Gastroesophageal sphincter (tissue), 4 donors: ENCODE data around the gene AUTS2. TPM values are rescaled to one million over a fixed set of nuclear protein-coding genes. Genes with fewer than 3 reads are reported as not detected.

Experiments
- ATAC-seq: fragments of 150-250 bp; one replicate; pipeline ENCODE4 v1.9.1; 2016; ENCODE audit warnings: mild to moderate bottlenecking, moderate library complexity
- H3K27ac ChIP-seq, 4 donors: fragments of 200-600 bp; sonication (generic) in 3 of 4; 1 replicate in 3 of 4; 2 replicates in 1 of 4; pipeline ENCODE4 v1.5.1; 2016 to 2019
- H3K27me3 ChIP-seq: fragments of 200-600 bp; sonication (generic); one replicate; pipeline ENCODE4 v1.5.1; 2019
- H3K36me3 ChIP-seq, 2 donors: fragments of 200-600 bp; sonication (generic); one replicate each; pipeline ENCODE4 v1.5.1; 2019; ENCODE audit warnings: control low read depth in 1 of 2
- H3K4me1 ChIP-seq, 3 donors: fragments of 200-600 bp; sonication (generic); 1 replicate in 2 of 3; 2 replicates in 1 of 3; pipeline ENCODE4 v1.5.1; 2016 to 2019; ENCODE audit warnings: control low read depth in 2 of 3
- H3K4me3 ChIP-seq, 2 donors: fragments of 200-600 bp; sonication (generic); one replicate each; pipeline ENCODE4 v1.5.1; 2019; ENCODE audit warnings: mild to moderate bottlenecking in 1 of 2, moderate library complexity in 1 of 2
- H3K9me3 ChIP-seq, 3 donors: fragments of 200-600 bp; sonication (generic); one replicate each; pipeline ENCODE4 v1.5.1; 2017 to 2019; ENCODE audit warnings: control low read depth in 2 of 3
- CTCF ChIP-seq, 4 experiments: fragments of 200-600 bp in 2 of 4; fragments of 450-650 bp in 2 of 4; sonication (generic) in 1 of 4; IDR thresholded peaks; one replicate each; pipeline ENCODE4 v1.5.1; 2017 to 2019; ENCODE audit warnings: antibody characterized with exemption in 4 of 4, mild to moderate bottlenecking in 2 of 4, moderate library complexity in 2 of 4
- EP300 ChIP-seq: sonication (generic); formaldehyde crosslinking; IDR thresholded peaks from one replicate; pipeline ENCODE4 v1.6.1; 2017; ENCODE audit warnings: antibody characterized with exemption, mild to moderate bottlenecking
- POLR2A ChIP-seq, 2 donors: fragments of 450-650 bp; IDR thresholded peaks; one replicate each; pipeline ENCODE4 v1.6.1; 2017; ENCODE audit warnings: antibody characterized with exemption in 2 of 2, mild to moderate bottlenecking in 2 of 2, moderate library complexity in 1 of 2
- POLR2AphosphoS5 ChIP-seq: sonication (generic); formaldehyde crosslinking; IDR thresholded peaks from one replicate; pipeline ENCODE4 v1.6.1; 2017; ENCODE audit warnings: antibody characterized with exemption
- WGBS, 2 donors: methylation state at CpG; one replicate each; pipeline ENCODE4 v1.1.5; 2018; ENCODE audit warnings: low coverage in 1 of 2; 5-methylcytosine and 5-hydroxymethylcytosine counted together
- total RNA-seq, 4 donors: library from RNA; depleted of rRNA; stranded (reverse); fragments of >200 nt; gene quantifications; one replicate each; pipeline ENCODE4 v1.1.0, GENCODE V29; 2016

The AUTS2 gene
- total RNA-seq, 4 donors from 2014 or later: 12.2 to 48.7 (median 44.1) TPM

- no peaks in the 10 kb centered on the region for H3K9me3 ChIP-seq
- peaks cover 10 to 39% (median 26%) of the 10 kb centered on the region in 3 donors for H3K4me1 ChIP-seq
- H3K36me3 ChIP-seq: no peaks in the 10 kb centered on the region
- no peak overlapping the region for H3K27ac ChIP-seq
- no peak for ATAC-seq
- 24 to 52% methylated on average over 5 of the region's 5 CpGs for WGBS, 2 donors
- H3K27me3 ChIP-seq: no peaks in the 10 kb centered on the region
- TF ChIP-seq POLR2AphosphoS5 (no peak), POLR2A (IDR thresholded peaks at IDR 0.05) (no peak), EP300 (no peak), CTCF (IDR thresholded peaks at IDR 0.05) (no peak)
- no peak overlapping the region for H3K4me3 ChIP-seq
These were observed 11.5 kb downstream of the AUTS2 start for GRCh38 chr7:69609541-69610373.

- Histone ChIP-seq H3K4me3 (no peak overlapping the region), H3K36me3 (no peaks in the 10 kb centered on the region), H3K9me3 (no peaks in the 10 kb centered on the region), H3K27ac (no peak overlapping the region), H3K4me1 (peaks cover 10 to 31% (median 20%) of the 10 kb centered on the region in 3 donors), H3K27me3 (no peaks in the 10 kb centered on the region)
- TF ChIP-seq POLR2AphosphoS5: no peak
- WGBS, 2 donors: 26 to 54% methylated on average over 6 to 8 of the region's 8 CpGs
- no peak for ATAC-seq
These were observed 12.3 kb downstream of the AUTS2 start for GRCh38 chr7:69610374-69611084.

- Histone ChIP-seq H3K27ac (no peak overlapping the region), H3K9me3 (no peaks in the 10 kb centered on the region), H3K4me1 (peaks cover 10 to 27% (median 20%) of the 10 kb centered on the region in 3 donors), H3K27me3 (no peaks in the 10 kb centered on the region), H3K36me3 (no peaks in the 10 kb centered on the region), H3K4me3 (no peak overlapping the region)
- ATAC-seq: no peak
- TF ChIP-seq EP300: no peak
- no peak for TF ChIP-seq POLR2AphosphoS5
- no peak for TF ChIP-seq POLR2A (IDR thresholded peaks at IDR 0.05)
- TF ChIP-seq CTCF (IDR thresholded peaks at IDR 0.05): no peak
- WGBS, 2 donors: 71 to 76% methylated on average over 3 of the region's 3 CpGs
These were observed 14.7 kb downstream of the AUTS2 start for GRCh38 chr7:69612981-69613380.

GRCh38 chr7:69613846-69614245 lies 15.6 kb downstream of the AUTS2 start:
- no peaks in the 10 kb centered on the region for H3K36me3 ChIP-seq
- H3K27me3 ChIP-seq: no peaks in the 10 kb centered on the region
- no peak for ATAC-seq
- 66 to 79% methylated on average over 2 of the region's 2 CpGs for WGBS, 2 donors
- H3K27ac ChIP-seq: no peak overlapping the region
- peaks cover 10 to 27% (median 20%) of the 10 kb centered on the region in 3 donors for H3K4me1 ChIP-seq
- no peak overlapping the region for H3K4me3 ChIP-seq
- TF ChIP-seq EP300: no peak
- no peak for TF ChIP-seq CTCF (IDR thresholded peaks at IDR 0.05)
- no peak for TF ChIP-seq POLR2A (IDR thresholded peaks at IDR 0.05)
- no peak for TF ChIP-seq POLR2AphosphoS5
- H3K9me3 ChIP-seq: no peaks in the 10 kb centered on the region

GRCh38 chr7:69615685-69616084 lies 17.4 kb downstream of the AUTS2 start:
- ATAC-seq: no peak
- no peaks in the 10 kb centered on the region for H3K36me3 ChIP-seq
- H3K9me3 ChIP-seq: no peaks in the 10 kb centered on the region
- no peak overlapping the region for H3K4me3 ChIP-seq
- H3K27ac ChIP-seq: no peak overlapping the region
- TF ChIP-seq POLR2AphosphoS5 (no peak), POLR2A (IDR thresholded peaks at IDR 0.05) (no peak), CTCF (IDR thresholded peaks at IDR 0.05) (no peak), EP300 (no peak)
- WGBS, 2 donors: 80 to 82% methylated on average over 1 to 2 of the region's 2 CpGs
- peaks cover 0 to 22% (median 5%) of the 10 kb centered on the region in 3 donors for H3K4me1 ChIP-seq
- H3K27me3 ChIP-seq: no peaks in the 10 kb centered on the region
